Stimulated activated naive CD8-positive, alpha-beta T cell treated with anti-CD3 and anti-CD28 coated beads, Interleukin-15, amount 100 ng/mL, for 72 hours (primary cell): ENCODE data around the gene SLC7A6OS.

Experiments
- ATAC-seq: fragments of 150-1000 bp; cut with Tn5 transposase; 2 replicates; pipeline ENCODE4 v1.10.0; 2021; ENCODE audit warnings: mild to moderate bottlenecking, moderate library complexity
- DNase-seq, 2 donors: peaks; one replicate each; pipeline ENCODE4 v3.0.0; 2021 to 2022
- H3K27ac Mint-ChIP-seq, 2 donors: one replicate each; pipeline ENCODE4 v1.8.0; 2022; ENCODE audit warnings: mild to moderate bottlenecking in 2 of 2, mixed read lengths in 2 of 2, moderate library complexity in 2 of 2
- H3K27me3 Mint-ChIP-seq: one replicate; pipeline ENCODE4 v1.8.0; 2022; ENCODE audit warnings: mixed read lengths
- H3K4me1 Mint-ChIP-seq: one replicate; pipeline ENCODE4 v1.8.0; 2022; ENCODE audit warnings: mild to moderate bottlenecking, mixed read lengths
- H3K4me3 Mint-ChIP-seq, 2 donors: one replicate each; pipeline ENCODE4 v1.8.0; 2022; ENCODE audit warnings: mild to moderate bottlenecking in 2 of 2, mixed read lengths in 2 of 2, moderate library complexity in 1 of 2
- H3K9me3 Mint-ChIP-seq, 2 donors: one replicate each; pipeline ENCODE4 v1.8.0; 2022; ENCODE audit warnings: mixed read lengths in 2 of 2

SLC7A6OS gene

GRCh38 chr16:68282064-68282452, 28.7 kb downstream of the SLC7A6OS start:
- H3K4me1 Mint-ChIP-seq = peaks cover 78% of the 10 kb centered on the region
- DNase-seq (no peak), ATAC-seq (no peak)
- peak overlapping the region in 1 of 2 donors; percentile 53 for H3K4me3 Mint-ChIP-seq
- peak overlapping the region; percentile 27 to 79 for H3K27ac Mint-ChIP-seq
- H3K27me3 Mint-ChIP-seq = no peaks in the 10 kb centered on the region
- no peaks in the 10 kb centered on the region for H3K9me3 Mint-ChIP-seq

GRCh38 chr16:68281368-68282063, 29.2 kb downstream of the SLC7A6OS start:
- Mint-ChIP-seq H3K4me3 (peak overlapping the region; percentile 21 to 53), H3K27ac (peak overlapping the region; percentile 27 to 79), H3K27me3 (no peaks in the 10 kb centered on the region), H3K4me1 (peaks cover 74% of the 10 kb centered on the region), H3K9me3 (no peaks in the 10 kb centered on the region)
- DNase-seq (no peak), ATAC-seq (peak; percentile 77)

GRCh38 chr16:68279726-68280558, 30.8 kb downstream of the SLC7A6OS start:
- peak overlapping the region in 1 of 2 donors; percentile 4 for H3K4me3 Mint-ChIP-seq
- no peak for DNase-seq
- no peaks in the 10 kb centered on the region for H3K9me3 Mint-ChIP-seq

GRCh38 chr16:68276223-68276622, 34.5 kb downstream of the SLC7A6OS start:
- Mint-ChIP-seq H3K27ac (peak overlapping the region; percentile 92 to 94), H3K27me3 (no peaks in the 10 kb centered on the region), H3K4me3 (peak overlapping the region; percentile 64 to 71), H3K9me3 (no peaks in the 10 kb centered on the region), H3K4me1 (peaks cover 74% of the 10 kb centered on the region)
- ATAC-seq (peak; percentile 2), DNase-seq (no peak)

More at GRCh38 chr16:68279726-68280558, 30.8 kb downstream of the SLC7A6OS start:
- H3K27me3 Mint-ChIP-seq = no peaks in the 10 kb centered on the region
- no peak for ATAC-seq
- H3K4me1 Mint-ChIP-seq = peaks cover 74% of the 10 kb centered on the region
- H3K27ac Mint-ChIP-seq = peak overlapping the region in 1 of 2 donors; percentile 54

GRCh38 chr16:68275611-68276191, 35.0 kb downstream of the SLC7A6OS start:
- Mint-ChIP-seq H3K4me1 (peaks cover 74% of the 10 kb centered on the region), H3K27me3 (no peaks in the 10 kb centered on the region), H3K27ac (peak overlapping the region; percentile 93 to 94), H3K4me3 (peak overlapping the region; percentile 64 to 71), H3K9me3 (no peaks in the 10 kb centered on the region)
- DNase-seq = peak in 1 of 2 donors; percentile 59
- ATAC-seq = peak; percentile 92

- peak overlapping the region; percentile 64 to 80 for H3K4me3 Mint-ChIP-seq
- no peaks in the 10 kb centered on the region for H3K27me3 Mint-ChIP-seq
- peak overlapping the region; percentile 66 to 93 for H3K27ac Mint-ChIP-seq
- H3K9me3 Mint-ChIP-seq = no peaks in the 10 kb centered on the region
- DNase-seq = no peak
- ATAC-seq = no peak
- peaks cover 76% of the 10 kb centered on the region for H3K4me1 Mint-ChIP-seq
These were observed 36.3 kb downstream of the SLC7A6OS start for GRCh38 chr16:68274441-68274840.

- peaks cover 77% of the 10 kb centered on the region for H3K4me1 Mint-ChIP-seq
- ATAC-seq (no peak), DNase-seq (no peak)
- H3K27me3 Mint-ChIP-seq = no peaks in the 10 kb centered on the region
- H3K4me3 Mint-ChIP-seq = peak overlapping the region; percentile 49 to 80
- peak overlapping the region; percentile 66 to 93 for H3K27ac Mint-ChIP-seq
- no peaks in the 10 kb centered on the region for H3K9me3 Mint-ChIP-seq
These were observed 36.9 kb downstream of the SLC7A6OS start for GRCh38 chr16:68273896-68274295.

- H3K27me3 Mint-ChIP-seq = no peaks in the 10 kb centered on the region
- ATAC-seq (no peak), DNase-seq (no peak)
- H3K4me1 Mint-ChIP-seq = peaks cover 80% of the 10 kb centered on the region
- H3K4me3 Mint-ChIP-seq = peak overlapping the region; percentile 67 to 80
- H3K27ac Mint-ChIP-seq = peak overlapping the region; percentile 66 to 86
- H3K9me3 Mint-ChIP-seq = no peaks in the 10 kb centered on the region
These were observed 37.3 kb downstream of the SLC7A6OS start for GRCh38 chr16:68273459-68273858.

- Mint-ChIP-seq H3K4me1 (peaks cover 88% of the 10 kb centered on the region), H3K9me3 (no peaks in the 10 kb centered on the region), H3K4me3 (peak overlapping the region; percentile 67 to 80), H3K27ac (peak overlapping the region; percentile 66 to 86), H3K27me3 (no peaks in the 10 kb centered on the region)
- no peak for DNase-seq
- no peak for ATAC-seq
These were observed 38.1 kb downstream of the SLC7A6OS start for GRCh38 chr16:68272507-68273209.

- Mint-ChIP-seq H3K9me3 (no peaks in the 10 kb centered on the region), H3K4me3 (peak overlapping the region; percentile 66 to 76), H3K27ac (peak overlapping the region; percentile 92 to 99), H3K27me3 (no peaks in the 10 kb centered on the region), H3K4me1 (peaks cover 98% of the 10 kb centered on the region)
- no peak for DNase-seq
- ATAC-seq = peak; percentile 80
These were observed 40.4 kb downstream of the SLC7A6OS start for GRCh38 chr16:68270353-68270752.

GRCh38 chr16:68269793-68270192, 41.0 kb downstream of the SLC7A6OS start:
- peak overlapping the region; percentile 66 to 76 for H3K4me3 Mint-ChIP-seq
- H3K9me3 Mint-ChIP-seq = no peaks in the 10 kb centered on the region
- H3K4me1 Mint-ChIP-seq = peaks cover 94% of the 10 kb centered on the region
- peak; percentile 47 for ATAC-seq
- peak overlapping the region; percentile 92 to 99 for H3K27ac Mint-ChIP-seq
- H3K27me3 Mint-ChIP-seq = no peaks in the 10 kb centered on the region
- DNase-seq = no peak

- H3K4me3 Mint-ChIP-seq = peak overlapping the region; percentile 70 to 78
- H3K27me3 Mint-ChIP-seq = no peaks in the 10 kb centered on the region
- no peaks in the 10 kb centered on the region for H3K9me3 Mint-ChIP-seq
- peak overlapping the region; percentile 65 to 77 for H3K27ac Mint-ChIP-seq
- ATAC-seq (no peak), DNase-seq (no peak)
- H3K4me1 Mint-ChIP-seq = peaks cover 86% of the 10 kb centered on the region
These were observed 42.9 kb downstream of the SLC7A6OS start for GRCh38 chr16:68267612-68268405.

GRCh38 chr16:68265078-68265920, 45.4 kb downstream of the SLC7A6OS start:
- DNase-seq (peak in 1 of 2 donors; percentile 52), ATAC-seq (peak; percentile 18)
- Mint-ChIP-seq H3K4me3 (peak overlapping the region; percentile 87 to 95), H3K9me3 (no peaks in the 10 kb centered on the region), H3K4me1 (peaks cover 76% of the 10 kb centered on the region), H3K27ac (peak overlapping the region; percentile 95 to 96), H3K27me3 (no peaks in the 10 kb centered on the region)
